ENCODE measurements around the gene NSG1. TPM values are rescaled to one million over a fixed set of nuclear protein-coding genes. Genes with fewer than 3 reads are reported as not detected.

NSG1 gene
- total and polyA plus RNA-seq, 2 of the 13 experiments (the other 11 are each of a cell fraction or from before 2014, with no cell fraction given): not detected

DNA sequence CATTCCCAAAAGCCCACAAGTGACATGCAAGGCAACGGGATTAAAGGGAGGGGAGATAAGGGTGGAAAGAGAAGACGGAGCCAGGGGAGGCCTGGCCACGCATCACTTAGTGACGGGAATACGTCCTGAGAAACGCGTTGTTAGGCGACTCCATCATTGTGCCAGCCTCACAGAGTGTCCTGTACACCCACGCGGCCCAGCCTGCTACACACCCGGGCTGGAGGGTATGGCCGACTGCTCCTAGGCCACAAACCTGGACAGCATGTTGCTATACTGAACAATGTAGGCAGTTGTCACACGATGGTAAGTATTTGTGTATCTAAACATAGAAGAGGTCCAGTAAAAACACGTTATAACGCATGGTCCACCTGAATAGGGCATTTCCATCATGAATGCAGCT lies 23.4 kb downstream of the NSG1 start (continued):
- TF ChIP-seq, protein P1, sequence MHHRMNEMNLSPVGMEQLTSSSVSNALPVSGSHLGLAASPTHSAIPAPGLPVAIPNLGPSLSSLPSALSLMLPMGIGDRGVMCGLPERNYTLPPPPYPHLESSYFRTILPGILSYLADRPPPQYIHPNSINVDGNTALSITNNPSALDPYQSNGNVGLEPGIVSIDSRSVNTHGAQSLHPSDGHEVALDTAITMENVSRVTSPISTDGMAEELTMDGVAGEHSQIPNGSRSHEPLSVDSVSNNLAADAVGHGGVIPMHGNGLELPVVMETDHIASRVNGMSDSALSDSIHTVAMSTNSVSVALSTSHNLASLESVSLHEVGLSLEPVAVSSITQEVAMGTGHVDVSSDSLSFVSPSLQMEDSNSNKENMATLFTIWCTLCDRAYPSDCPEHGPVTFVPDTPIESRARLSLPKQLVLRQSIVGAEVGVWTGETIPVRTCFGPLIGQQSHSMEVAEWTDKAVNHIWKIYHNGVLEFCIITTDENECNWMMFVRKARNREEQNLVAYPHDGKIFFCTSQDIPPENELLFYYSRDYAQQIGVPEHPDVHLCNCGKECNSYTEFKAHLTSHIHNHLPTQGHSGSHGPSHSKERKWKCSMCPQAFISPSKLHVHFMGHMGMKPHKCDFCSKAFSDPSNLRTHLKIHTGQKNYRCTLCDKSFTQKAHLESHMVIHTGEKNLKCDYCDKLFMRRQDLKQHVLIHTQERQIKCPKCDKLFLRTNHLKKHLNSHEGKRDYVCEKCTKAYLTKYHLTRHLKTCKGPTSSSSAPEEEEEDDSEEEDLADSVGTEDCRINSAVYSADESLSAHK (CRISPR knock-in tag; IDR thresholded peaks at IDR 0.05; ENCODE audit: borderline replicate concordance): no peak
- TF ChIP-seq, protein P2, sequence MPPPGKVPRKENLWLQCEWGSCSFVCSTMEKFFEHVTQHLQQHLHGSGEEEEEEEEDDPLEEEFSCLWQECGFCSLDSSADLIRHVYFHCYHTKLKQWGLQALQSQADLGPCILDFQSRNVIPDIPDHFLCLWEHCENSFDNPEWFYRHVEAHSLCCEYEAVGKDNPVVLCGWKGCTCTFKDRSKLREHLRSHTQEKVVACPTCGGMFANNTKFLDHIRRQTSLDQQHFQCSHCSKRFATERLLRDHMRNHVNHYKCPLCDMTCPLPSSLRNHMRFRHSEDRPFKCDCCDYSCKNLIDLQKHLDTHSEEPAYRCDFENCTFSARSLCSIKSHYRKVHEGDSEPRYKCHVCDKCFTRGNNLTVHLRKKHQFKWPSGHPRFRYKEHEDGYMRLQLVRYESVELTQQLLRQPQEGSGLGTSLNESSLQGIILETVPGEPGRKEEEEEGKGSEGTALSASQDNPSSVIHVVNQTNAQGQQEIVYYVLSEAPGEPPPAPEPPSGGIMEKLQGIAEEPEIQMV (CRISPR knock-in tag; IDR thresholded peaks at IDR 0.05; ENCODE audit: low read depth): no peak
- TF ChIP-seq, protein P3, sequence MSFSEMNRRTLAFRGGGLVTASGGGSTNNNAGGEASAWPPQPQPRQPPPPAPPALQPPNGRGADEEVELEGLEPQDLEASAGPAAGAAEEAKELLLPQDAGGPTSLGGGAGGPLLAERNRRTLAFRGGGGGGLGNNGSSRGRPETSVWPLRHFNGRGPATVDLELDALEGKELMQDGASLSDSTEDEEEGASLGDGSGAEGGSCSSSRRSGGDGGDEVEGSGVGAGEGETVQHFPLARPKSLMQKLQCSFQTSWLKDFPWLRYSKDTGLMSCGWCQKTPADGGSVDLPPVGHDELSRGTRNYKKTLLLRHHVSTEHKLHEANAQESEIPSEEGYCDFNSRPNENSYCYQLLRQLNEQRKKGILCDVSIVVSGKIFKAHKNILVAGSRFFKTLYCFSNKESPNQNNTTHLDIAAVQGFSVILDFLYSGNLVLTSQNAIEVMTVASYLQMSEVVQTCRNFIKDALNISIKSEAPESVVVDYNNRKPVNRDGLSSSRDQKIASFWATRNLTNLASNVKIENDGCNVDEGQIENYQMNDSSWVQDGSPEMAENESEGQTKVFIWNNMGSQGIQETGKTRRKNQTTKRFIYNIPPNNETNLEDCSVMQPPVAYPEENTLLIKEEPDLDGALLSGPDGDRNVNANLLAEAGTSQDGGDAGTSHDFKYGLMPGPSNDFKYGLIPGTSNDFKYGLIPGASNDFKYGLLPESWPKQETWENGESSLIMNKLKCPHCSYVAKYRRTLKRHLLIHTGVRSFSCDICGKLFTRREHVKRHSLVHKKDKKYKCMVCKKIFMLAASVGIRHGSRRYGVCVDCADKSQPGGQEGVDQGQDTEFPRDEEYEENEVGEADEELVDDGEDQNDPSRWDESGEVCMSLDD (CRISPR knock-in tag; IDR thresholded peaks at IDR 0.05; ENCODE audit: borderline replicate concordance): no peak
- TF ChIP-seq JUNB (CRISPR knock-in tag; IDR thresholded peaks at IDR 0.05; ENCODE audit: borderline replicate concordance): no peak
- TF ChIP-seq SP1 (IDR thresholded peaks at IDR 0.05): no peak
- no peak for TF ChIP-seq SP1 (CRISPR knock-in tag; IDR thresholded peaks at IDR 0.05)
- TF ChIP-seq, protein P4, sequence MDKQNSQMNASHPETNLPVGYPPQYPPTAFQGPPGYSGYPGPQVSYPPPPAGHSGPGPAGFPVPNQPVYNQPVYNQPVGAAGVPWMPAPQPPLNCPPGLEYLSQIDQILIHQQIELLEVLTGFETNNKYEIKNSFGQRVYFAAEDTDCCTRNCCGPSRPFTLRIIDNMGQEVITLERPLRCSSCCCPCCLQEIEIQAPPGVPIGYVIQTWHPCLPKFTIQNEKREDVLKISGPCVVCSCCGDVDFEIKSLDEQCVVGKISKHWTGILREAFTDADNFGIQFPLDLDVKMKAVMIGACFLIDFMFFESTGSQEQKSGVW (CRISPR knock-in tag; IDR thresholded peaks at IDR 0.05; ENCODE audit: borderline replicate concordance): no peak
- no peak for TF ChIP-seq ZKSCAN8 (CRISPR knock-in tag; IDR thresholded peaks at IDR 0.05; ENCODE audit: borderline replicate concordance)
- TF ChIP-seq, protein P5, sequence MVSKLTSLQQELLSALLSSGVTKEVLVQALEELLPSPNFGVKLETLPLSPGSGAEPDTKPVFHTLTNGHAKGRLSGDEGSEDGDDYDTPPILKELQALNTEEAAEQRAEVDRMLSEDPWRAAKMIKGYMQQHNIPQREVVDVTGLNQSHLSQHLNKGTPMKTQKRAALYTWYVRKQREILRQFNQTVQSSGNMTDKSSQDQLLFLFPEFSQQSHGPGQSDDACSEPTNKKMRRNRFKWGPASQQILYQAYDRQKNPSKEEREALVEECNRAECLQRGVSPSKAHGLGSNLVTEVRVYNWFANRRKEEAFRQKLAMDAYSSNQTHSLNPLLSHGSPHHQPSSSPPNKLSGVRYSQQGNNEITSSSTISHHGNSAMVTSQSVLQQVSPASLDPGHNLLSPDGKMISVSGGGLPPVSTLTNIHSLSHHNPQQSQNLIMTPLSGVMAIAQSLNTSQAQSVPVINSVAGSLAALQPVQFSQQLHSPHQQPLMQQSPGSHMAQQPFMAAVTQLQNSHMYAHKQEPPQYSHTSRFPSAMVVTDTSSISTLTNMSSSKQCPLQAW (CRISPR knock-in tag; IDR thresholded peaks at IDR 0.05): no peak
- TF ChIP-seq ZNF850 (CRISPR knock-in tag; conservative IDR thresholded peaks at IDR 0.05): no peak
- TF ChIP-seq HMG20B (CRISPR knock-in tag; conservative IDR thresholded peaks at IDR 0.05): no peak
- TF ChIP-seq, protein P6, sequence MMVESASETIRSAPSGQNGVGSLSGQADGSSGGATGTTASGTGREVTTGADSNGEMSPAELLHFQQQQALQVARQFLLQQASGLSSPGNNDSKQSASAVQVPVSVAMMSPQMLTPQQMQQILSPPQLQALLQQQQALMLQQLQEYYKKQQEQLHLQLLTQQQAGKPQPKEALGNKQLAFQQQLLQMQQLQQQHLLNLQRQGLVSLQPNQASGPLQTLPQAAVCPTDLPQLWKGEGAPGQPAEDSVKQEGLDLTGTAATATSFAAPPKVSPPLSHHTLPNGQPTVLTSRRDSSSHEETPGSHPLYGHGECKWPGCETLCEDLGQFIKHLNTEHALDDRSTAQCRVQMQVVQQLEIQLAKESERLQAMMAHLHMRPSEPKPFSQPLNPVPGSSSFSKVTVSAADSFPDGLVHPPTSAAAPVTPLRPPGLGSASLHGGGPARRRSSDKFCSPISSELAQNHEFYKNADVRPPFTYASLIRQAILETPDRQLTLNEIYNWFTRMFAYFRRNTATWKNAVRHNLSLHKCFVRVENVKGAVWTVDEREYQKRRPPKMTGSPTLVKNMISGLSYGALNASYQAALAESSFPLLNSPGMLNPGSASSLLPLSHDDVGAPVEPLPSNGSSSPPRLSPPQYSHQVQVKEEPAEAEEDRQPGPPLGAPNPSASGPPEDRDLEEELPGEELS (CRISPR knock-in tag; IDR thresholded peaks at IDR 0.05): no peak
- TF ChIP-seq, protein P7, sequence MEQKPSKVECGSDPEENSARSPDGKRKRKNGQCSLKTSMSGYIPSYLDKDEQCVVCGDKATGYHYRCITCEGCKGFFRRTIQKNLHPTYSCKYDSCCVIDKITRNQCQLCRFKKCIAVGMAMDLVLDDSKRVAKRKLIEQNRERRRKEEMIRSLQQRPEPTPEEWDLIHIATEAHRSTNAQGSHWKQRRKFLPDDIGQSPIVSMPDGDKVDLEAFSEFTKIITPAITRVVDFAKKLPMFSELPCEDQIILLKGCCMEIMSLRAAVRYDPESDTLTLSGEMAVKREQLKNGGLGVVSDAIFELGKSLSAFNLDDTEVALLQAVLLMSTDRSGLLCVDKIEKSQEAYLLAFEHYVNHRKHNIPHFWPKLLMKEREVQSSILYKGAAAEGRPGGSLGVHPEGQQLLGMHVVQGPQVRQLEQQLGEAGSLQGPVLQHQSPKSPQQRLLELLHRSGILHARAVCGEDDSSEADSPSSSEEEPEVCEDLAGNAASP (CRISPR knock-in tag; IDR thresholded peaks at IDR 0.05; ENCODE audit: borderline replicate concordance): no peak
- no peak for TF ChIP-seq SRF (IDR thresholded peaks at IDR 0.05; ENCODE audit: low read depth, low read length)
- TF ChIP-seq ZNF737 (CRISPR knock-in tag; IDR thresholded peaks at IDR 0.05; ENCODE audit: borderline replicate concordance): no peak

Measured in HepG2 (cell line).